HG03139 (cell line): ENCODE results near the gene FRG2C.
"Not testable (repeated sequence)": the region's sequence is repeated elsewhere in the genome, so short reads cannot be mapped to it uniquely, and the experiment has no call there.

Experiments used
- ATAC-seq: cut with Tn5 transposase; IDR thresholded peaks from one replicate; pipeline ENCODE4 v1.9.1; 2021; ENCODE audit not compliant: unreplicated experiment

Gene FRG2C

GRCh38 chr3:75669348-75670297 is 5.5 kb downstream of the FRG2C start:
- not testable (repeated sequence) for ATAC-seq

DNA sequence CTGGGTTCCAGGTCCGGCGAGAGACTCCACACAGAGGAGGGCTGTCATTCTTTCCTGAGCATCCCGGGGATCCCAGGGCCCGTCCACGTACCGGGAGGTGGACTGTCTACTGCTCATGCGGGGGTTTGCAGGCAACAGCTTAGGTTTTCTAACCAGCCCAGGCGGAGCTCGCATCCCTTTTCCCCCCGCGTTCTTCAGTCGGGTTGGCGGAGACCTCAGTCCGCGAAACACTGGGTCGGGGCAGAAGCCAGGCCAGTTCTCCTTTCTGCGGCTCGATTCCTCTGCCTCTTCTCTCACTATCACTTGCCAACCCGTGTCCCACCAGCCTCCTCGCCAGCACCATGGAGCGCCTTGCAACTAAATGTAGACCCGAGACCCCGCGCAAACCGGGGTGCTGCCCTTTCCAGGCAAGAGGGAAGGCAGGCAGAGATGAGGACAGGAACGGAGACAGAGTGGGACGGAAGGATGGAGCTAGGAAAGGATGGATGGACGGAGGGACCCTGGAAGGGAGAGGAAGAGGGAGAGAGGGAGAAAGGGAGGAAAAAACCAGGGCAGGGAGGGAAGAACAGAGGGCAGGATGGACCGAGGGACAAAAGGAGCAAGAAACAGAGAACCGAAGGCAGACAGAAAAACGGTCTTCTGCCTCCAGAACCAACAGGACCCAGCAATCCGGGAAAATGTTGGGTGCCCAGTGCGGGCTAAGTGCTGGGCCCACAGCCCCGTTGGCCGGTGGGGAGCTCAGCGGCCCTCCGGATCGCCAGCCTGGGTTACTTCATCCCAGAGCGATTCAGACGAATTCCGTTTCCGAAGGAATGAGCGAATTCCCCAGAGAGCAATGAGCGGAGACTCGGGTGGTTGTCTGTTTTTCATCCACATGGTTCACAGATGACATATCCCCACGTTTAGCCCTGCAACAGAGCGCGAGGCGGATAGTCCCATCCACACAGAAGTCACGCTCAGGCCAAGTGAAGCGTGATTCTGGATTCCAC is 6.5 kb downstream of the FRG2C start:
- ATAC-seq, result not testable (repeated sequence)

DNA sequence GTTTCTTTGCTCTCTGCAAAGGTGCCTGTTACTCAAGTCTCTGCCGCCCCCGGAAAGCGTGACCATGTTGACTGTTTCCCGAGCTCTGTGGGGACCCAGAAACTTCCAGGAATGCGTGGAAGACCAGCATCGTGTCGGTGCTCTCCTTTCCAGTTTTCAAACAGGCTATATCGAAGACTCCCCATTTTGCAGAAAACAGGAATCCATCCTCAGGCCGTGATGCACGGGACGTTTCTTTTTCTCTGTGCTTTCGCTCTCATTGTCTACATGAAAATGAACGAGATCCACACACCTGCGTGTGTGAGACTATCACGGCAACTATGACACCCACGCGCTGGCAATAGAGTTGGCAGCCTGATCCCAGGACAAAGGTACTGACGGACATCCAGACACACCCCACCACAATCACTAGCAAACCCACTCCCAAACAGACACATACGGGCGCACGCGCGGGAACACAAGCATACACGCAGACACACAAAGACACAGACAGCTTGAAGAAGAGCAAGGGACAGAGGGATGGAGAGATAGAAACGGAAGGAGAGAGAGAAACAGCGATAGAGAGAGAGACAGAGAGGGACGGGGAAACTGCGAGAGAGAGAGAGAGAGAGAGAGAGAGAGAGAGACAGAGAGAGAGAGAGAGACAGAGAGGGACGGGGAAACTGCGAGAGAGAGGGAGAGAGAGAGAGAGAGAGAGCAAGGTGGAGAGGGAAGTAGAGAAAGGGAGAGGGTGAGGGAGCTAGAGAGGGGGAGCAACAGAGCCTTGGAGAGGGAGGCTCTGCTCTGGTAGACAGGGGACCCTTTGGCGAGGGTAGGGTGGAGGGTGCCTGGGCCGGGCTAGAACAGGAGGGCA is 7.4 kb downstream of the FRG2C start:
- not testable (repeated sequence) for ATAC-seq

DNA sequence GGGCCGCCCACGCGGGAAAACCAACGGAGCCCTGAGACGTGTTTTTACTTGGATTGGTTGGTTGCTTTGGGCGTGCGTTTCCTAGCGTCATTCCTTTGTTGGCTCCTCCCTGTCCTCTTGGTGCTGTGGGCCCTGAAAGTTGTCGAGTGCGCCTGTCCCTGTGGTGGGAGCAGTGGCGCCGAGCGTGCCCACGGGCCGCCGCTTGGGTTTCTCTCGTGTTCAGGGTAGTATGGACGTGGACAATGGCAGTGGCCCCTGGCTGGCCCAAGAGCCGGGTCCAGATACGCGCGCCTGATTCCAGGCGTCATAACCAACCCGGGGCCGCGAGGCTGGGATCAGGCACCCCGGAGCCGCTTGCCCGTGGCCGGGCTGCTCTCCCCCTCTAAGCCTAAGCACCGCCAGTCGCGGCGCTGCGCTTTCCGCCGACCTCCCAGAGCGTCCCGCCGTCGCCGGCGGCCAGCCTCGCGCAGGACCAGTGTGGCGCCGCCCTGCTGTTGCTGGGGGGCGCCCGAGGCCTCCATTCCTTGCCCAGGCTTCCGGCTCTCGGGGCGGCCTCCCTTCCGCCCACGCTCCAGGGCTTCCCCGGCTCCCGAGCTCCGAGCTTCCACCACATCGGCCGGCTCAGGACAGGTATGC is 8.1 kb downstream of the FRG2C start:
- ATAC-seq, result not testable (repeated sequence)

DNA sequence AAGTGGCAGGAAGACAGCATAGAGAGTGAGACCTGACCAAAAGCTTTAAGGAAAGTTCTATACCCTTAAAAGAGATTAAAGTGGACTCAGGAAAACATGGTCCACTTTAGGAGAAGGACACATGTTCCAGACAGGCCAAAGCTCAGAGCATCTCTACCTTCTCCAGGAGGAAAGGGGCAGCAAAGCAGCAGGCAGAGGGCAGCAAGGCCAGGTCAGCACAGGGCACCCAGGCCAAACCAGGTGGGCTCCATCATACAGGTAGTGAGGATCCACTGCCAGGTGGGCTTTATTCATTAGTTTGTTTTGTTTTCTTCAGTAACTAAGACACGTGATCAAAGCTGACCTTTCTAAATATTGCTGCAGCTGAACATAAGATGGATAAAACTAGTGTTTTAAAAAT is 19.8 kb downstream of the FRG2C start:
- not testable (repeated sequence) for ATAC-seq

GRCh38 chr3:75687323-75687722 is 23.2 kb downstream of the FRG2C start:
- ATAC-seq, result no peak

DNA sequence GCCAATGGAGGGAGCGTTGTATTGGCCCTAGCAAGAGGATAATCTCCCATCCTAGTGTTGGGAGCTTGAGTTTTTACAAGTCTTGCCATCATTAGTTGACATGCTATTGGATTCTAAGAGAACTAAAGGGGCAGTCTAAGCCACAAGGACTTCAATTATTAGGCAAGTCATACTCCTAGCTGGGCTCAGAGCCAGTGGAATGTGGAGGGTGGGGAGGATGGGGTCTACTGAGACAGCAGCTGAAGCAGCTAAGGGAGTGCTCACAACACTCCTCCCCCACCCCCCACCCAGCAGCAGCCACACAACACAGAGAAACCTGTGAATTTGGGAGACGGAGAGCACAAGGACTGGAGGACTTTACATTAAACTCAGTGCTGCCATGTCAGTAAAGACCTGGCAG is 27.9 kb downstream of the FRG2C start:
- ATAC-seq, result no peak
